Ammon's horn (tissue), 1 donor: ENCODE results near the gene LIPG.

Experiments used
- DNase-seq: peaks from one replicate; pipeline ENCODE4 v3.0.0-alpha.2; 2016; ENCODE audit warnings: low spot score

LIPG gene

GRCh38 chr18:49612515-49613033, 50.7 kb downstream of the LIPG start:
- no peak for DNase-seq

GRCh38 chr18:49613141-49613640, 51.3 kb downstream of the LIPG start:
- DNase-seq = peak; percentile 47

GRCh38 chr18:49613641-49614151, 51.8 kb downstream of the LIPG start:
- no peak for DNase-seq

DNA sequence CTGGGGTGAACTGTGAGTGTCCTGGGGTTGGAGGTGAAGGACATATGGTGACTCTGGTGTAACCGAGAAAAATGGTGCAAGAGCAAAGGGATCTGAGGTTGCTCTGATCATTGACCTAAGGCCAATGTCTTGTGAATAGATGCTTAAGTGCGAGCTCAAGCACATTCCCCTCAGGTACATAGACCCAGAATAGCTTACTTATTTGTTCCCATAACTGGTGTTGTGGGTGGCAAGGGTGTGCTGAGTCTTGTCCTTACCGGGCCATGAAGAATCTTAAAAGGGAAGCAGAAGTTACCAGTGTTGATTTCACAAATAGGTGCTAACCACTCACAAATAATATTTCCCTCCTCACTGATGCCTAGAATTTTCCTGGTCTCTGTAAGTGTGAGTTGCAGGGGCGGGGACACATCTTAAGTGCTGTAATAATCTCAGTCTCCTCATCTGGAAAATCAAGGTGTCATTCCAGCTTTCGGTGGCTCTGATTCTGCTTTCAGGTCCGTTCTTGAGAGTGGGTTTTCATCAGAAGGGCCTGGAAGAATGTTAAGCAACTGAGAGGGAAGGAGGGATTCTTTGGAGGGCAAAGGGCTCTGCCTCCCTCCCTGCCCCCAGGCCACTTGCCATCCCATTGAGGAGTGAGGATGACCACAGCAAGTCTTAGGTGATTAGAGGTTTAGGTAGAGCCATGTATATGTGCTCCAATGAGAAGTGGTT, 54.9 kb downstream of the LIPG start:
- DNase-seq = no peak

- no peak for DNase-seq
These were observed 55.5 kb downstream of the LIPG start for GRCh38 chr18:49617329-49617695.

DNA sequence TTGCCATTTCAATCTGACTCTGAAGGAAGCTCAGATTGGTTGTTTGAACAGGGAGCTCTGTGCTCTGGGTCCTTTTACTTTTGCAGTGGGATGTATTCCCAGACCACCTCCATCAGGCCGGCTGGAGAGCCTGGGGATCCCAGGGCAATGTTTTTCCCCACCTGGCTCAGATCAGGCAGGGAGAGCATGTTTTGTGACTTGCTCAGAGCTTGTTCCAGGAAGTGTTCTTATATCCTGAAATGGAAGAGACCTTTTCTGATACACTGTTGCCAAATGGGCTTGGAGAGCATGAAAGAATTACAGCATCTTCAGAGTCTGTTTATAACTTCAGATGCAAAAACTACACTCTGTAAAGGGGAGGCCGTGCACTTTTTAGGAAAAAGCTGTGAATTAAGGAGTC, 56.0 kb downstream of the LIPG start:
- no peak for DNase-seq

DNA sequence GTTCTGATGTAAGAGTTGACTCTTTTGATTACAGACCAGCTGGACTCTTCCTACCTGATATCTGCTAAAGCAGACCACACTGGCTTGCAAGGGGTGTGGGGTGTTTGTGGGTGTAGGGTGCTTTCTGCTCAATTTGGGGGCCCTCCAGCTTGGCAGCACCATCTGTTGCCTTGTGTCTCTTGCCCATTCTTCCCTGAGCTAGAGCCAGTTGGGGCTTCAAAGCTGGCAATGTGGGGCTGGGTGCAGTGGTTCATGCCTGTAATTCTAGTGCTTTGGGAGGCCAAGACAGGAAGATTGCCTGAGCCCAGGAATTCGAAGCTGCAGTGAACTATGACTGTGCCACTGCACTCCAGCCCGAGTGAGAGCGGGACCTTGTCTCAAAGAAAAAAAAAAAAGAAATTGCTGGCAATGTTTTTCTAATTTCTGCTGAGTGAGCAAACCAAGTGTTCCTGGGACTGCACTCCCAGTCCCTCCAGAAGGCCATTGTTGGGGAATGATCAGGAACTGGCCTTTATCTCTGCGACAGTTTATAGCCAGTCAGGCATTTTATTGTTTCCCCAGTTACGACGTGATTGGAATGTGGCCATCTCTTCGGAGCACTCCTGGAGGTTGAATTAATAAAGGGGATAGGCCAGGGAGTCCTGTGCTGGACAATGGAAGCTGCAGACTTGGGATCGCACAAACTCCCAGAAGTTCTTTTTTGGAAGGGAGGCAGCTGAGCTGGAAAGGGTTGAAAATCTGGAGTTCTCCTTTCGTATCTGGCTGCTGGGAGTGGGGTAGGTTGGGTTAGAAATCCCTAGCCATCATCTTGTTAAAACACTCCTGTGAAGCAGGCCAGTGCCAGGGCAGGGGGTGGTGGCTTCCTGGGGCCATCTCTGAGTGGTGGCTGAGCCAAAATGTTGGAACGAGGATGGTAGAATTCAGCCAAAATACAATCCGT, 57.2 kb downstream of the LIPG start:
- no peak for DNase-seq

- DNase-seq = no peak
These were observed 57.9 kb downstream of the LIPG start for GRCh38 chr18:49619801-49620200.

DNA sequence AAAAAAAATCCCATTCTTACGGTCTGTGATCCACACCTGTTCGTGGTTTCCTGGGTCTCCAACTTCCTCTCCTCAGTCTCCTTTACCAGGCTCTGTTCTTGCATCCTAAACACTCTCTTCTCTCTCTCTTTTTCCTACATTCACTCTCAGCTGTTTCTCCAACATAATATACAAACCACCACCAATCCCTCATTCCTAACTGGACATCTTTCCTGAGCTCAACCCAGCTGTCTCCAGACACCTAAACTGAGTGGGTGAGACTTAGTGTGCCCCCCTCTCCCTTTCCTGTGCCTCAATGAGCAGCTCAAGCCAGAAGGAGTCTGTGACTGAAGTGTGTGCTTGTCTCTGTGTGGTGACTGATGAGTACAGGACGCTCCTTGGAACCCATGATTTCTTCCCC, 59.4 kb downstream of the LIPG start:
- DNase-seq = no peak

DNA sequence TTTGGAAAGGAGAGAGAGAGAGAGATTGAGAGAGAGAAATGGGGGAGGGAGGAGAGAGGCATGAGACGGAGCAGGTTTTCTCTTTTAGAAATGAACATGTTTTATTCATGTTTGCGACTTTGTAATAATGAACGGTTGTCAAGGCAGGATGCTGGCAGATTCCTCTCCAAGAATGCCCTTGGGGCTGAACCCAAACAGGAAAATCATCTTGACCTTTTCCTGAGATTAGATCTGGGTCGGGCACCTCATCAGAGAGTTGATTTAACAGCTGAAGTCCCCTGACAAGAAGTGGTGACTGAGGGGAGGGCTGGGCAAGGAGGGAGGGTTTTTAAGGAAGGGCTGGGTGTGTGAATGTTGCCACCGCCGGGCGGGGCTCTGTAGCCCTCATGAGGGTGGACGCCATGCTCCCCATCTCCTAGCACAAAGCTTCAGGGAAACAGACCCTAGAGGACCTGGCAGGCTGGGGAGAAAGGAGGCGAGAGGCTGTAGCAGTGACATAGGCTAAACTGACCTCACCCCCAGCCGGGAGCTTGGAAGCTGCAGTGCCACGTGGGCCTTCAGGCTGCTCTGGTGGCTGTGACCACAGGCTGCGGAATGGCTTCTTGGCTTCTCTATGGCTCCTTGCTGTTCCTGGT, 60.0 kb downstream of the LIPG start:
- no peak for DNase-seq

DNA sequence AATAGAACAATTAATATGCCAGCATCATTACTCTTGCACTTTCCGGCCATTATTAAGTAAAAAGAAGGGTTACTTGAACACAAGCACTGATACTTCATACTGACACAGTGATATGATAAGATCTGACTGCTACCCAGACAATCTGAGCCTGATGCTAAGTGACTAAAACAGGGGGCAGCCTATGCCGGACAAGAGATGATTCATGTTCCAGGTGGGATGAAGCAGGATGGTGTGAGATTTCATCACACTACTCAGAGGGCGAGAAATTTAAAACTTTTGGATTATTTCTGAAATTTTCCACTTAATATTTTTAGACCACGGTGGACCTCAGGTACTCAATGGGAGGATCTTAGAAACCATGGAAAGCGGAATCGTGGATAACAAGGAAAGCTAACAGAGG, 61.7 kb downstream of the LIPG start:
- DNase-seq = no peak

DNA sequence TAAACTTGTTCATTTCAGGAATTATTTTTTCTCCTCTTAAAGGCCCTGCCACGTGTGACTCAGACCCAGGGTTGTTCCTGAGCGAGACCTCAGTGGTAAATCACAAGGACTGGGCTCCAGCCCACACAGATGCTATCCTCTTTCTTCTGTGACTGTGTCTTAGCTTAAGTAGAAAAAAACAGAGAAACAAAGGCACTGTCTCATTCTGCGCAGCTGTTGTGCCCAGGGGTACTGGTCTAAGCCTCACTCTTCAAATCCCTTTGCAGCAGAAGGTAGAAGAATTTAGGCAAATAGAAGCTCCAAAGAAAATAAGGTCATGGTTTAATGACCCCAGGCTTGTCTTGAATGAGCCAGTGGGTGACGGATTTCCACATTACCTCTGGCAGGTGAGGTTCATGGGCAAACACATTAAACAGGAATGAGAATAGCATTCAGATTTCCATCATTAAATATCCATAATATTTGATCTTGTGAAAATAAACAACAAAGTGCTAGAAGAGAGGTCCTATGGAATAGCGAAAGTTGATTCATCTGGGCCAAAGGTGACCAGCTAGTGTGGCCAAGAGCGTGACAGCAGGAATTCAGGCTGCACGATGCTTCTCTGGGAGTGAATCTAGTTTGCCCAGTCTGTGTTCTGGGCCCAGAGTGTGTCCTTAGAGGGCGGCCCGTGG, 63.3 kb downstream of the LIPG start:
- DNase-seq = no peak

DNA sequence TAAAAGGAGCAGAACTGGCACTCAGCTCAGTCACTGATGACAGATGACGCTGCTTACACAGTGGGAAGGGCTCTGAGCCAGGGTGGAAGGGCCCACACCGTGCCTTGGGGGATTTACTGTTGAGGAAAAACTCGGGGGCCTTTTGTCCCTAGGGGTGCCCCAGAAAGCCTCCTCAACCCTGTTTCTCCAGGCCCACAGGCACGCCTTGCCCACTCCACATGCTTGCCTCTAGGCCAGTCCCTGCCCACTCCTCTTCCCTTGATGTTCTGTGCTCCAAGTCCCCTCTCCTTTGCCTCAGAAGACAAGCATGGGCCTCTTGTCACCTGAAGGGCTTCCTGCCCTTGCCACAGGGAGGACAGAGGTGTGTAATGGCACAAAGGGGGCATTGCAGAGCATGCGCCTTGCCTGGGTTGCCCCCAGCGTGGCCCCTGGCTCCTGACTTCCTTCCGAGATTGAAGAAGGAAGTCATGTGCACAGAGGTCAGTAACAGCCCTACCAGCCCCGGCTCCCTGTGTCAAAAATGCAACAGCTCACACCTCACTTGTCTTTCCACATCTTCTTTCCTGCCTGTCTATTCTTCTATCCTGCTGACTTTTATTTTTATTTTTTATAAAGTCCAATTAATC, 65.1 kb downstream of the LIPG start:
- no peak for DNase-seq

GRCh38 chr18:49628119-49628518, 66.3 kb downstream of the LIPG start:
- DNase-seq = no peak

- peak; percentile 59 for DNase-seq
These were observed 67.3 kb downstream of the LIPG start for GRCh38 chr18:49628881-49629795.

GRCh38 chr18:49630246-49630699, 68.4 kb downstream of the LIPG start:
- no peak for DNase-seq

DNA sequence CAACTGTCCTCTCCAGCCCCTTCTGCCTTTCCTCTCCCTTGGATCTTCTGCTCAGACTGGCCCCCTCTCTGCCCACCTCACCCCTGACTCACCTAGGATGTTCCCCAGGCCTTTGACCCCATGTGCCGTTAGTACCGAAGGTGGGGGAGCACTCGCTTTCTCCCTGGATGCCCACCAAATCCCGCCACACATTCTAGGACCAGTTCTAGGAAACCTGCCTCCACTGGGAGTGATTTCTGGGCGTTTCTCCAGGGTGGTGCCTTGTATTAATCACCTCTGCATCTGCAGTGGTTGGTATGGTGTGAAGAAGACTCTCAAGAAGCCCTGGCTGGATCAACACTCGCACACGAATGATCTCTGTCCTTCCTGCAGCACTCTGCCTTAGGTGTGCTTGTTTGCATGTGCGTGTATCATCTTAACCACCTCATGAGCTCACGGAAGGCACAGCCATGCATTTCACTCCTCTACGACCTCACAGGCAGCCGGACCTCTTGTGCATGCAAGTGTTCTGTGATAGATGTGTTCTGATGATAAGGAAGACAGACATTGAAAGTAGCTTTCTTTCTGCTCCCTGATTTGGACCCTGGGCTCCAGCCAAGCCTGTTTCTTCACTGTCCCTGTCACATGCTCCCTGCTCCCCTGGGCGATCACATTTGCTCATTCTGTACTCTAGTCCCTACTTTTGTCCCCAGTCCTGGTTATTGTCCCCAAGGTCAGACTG, 69.4 kb downstream of the LIPG start:
- DNase-seq = no peak

- DNase-seq = no peak
These were observed 70.7 kb downstream of the LIPG start for GRCh38 chr18:49632588-49632987.

GRCh38 chr18:49638209-49638785, 76.4 kb downstream of the LIPG start:
- DNase-seq = no peak
